ENCODE results near the gene LY6G6F.

LY6G6F gene, protein sequence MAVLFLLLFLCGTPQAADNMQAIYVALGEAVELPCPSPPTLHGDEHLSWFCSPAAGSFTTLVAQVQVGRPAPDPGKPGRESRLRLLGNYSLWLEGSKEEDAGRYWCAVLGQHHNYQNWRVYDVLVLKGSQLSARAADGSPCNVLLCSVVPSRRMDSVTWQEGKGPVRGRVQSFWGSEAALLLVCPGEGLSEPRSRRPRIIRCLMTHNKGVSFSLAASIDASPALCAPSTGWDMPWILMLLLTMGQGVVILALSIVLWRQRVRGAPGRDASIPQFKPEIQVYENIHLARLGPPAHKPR

DNA sequence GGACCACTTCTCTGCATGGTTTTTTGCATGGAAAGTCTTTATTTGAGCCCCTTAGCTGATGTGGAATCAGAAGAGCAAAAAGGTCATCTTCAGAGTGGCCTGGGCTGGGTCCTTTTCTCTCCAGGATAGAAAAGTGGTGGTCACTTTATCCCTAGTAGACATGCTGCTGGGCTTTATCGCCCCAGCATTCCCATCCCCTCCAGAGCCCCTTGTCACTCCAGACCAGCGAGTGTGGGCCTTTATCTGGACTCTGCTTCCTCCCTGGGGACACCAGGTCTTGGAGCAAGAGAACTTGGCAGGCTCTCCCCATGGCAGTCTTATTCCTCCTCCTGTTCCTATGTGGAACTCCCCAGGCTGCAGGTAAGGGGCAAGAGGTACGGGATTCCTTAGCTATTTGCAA, at the start of gene LY6G6F:
TSS of gene LY6G6F (plus strand) at position 268 of the 400 bp plus-strand sequence. CDS start at position 309, 41 bp downstream.
- Histone ChIP-seq H3K9ac (ENCODE audit: insufficient read length) (no peak within 1 kb of the TSS), H3K36me3 (ENCODE audit: insufficient read depth, low read length) (no peaks in the 10 kb centered on the region), H3K4me3 (no peak within 1 kb of the TSS), H3K9me3 (ENCODE audit: low read depth, low read length) (no peaks in the 10 kb centered on the region), H3K27ac (peak within 1 kb of the TSS; percentile 31; the same call in 1 of the 2 replicates)
- TF ChIP-seq EZH2 (IDR thresholded peaks at IDR 0.05) (no peak), FOXP2 (optimal IDR thresholded peaks at IDR 0.05; ENCODE audit: control extremely low read depth, extremely low read length, insufficient read depth) (no peak), POLR2AphosphoS5 (IDR thresholded peaks at IDR 0.05; ENCODE audit: borderline replicate concordance, low read depth, low read length) (no peak)
- DNase-seq (ENCODE audit: low read depth, low spot score) = no peak

DNA sequence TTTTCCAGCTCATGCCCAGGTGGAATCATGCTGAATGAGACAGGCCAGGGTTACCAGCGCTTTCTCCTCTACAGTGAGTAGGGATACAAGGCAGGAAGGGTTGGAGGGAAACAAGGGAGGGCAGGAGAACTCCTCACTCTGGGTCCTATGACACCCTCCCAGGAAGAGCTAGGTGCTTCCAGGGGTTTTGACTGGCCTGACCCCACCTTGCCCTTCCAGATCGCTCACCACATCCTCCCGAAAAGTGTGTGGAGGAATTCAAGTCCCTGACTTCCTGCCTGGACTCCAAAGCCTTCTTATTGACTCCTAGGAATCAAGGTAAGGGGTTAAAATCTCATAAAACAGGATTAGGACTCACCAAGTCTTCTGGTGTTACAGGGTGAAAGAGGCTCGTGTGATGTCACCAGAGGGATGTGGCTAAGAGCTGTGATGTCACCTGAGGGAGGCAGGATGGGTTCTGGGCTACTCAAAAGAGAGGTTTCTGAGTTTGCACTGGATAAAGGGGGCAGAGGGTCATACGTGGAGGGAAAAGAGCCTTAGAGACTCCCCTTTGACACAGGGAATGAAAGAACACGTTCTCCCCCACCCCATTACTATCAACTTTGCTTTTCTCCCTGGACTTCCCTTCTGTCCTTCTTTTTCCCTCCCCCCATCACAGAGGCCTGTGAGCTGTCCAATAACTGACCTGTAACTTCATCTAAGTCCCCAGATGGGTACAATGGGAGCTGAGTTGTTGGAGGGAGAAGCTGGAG, 49.1 kb upstream of the LY6G6F start:
- H3K36me3 ChIP-seq (ENCODE audit: insufficient read depth, low read length) = peaks cover 11% of the 10 kb centered on the region; the same call in 1 of the 2 replicates
- DNase-seq (ENCODE audit: low read depth, low spot score) = no peak
- no peak for TF ChIP-seq EZH2 (IDR thresholded peaks at IDR 0.05)
- TF ChIP-seq POLR2AphosphoS5 (IDR thresholded peaks at IDR 0.05; ENCODE audit: borderline replicate concordance, low read depth, low read length) = no peak
- no peak for TF ChIP-seq FOXP2 (optimal IDR thresholded peaks at IDR 0.05; ENCODE audit: control extremely low read depth, extremely low read length, insufficient read depth)
- no peak overlapping the region for H3K27ac ChIP-seq
- H3K9me3 ChIP-seq (ENCODE audit: low read depth, low read length) = no peaks in the 10 kb centered on the region
- no peak overlapping the region for H3K4me3 ChIP-seq
- no peak overlapping the region for H3K9ac ChIP-seq (ENCODE audit: insufficient read length)

DNA sequence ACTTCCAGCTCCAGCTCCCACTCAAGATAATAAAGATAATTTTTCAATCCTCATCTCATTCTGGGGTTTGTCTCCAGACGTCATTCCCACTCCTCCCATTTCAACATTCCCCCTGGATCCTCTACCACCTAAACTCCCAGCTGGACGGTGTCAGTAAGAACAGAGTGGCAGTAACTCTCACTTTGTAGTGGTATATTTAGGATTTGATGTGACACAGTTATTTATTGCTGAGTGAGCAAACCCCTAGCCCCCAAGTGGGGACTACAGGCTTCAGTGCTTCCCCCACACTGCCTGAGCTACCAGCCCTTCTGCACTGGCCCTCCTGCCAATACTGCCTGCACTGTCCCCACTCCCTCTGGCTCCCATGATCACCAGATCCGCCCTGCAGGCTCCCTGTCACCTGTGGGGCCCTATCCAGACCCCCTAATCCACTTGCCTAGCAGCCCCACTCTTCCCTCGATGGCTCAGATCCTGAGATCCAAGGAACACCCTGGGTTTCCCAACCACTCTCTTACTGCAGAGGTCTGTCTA, 48.4 kb upstream of the LY6G6F start:
- no peak for TF ChIP-seq EZH2 (IDR thresholded peaks at IDR 0.05)
- no peak for TF ChIP-seq FOXP2 (optimal IDR thresholded peaks at IDR 0.05; ENCODE audit: control extremely low read depth, extremely low read length, insufficient read depth)
- no peak for TF ChIP-seq POLR2AphosphoS5 (IDR thresholded peaks at IDR 0.05; ENCODE audit: borderline replicate concordance, low read depth, low read length)
- no peak for DNase-seq (ENCODE audit: low read depth, low spot score)
- H3K9ac ChIP-seq (ENCODE audit: insufficient read length) = no peak overlapping the region
- H3K36me3 ChIP-seq (ENCODE audit: insufficient read depth, low read length) = peaks cover 13% of the 10 kb centered on the region; the same call in 1 of the 2 replicates
- no peaks in the 10 kb centered on the region for H3K9me3 ChIP-seq (ENCODE audit: low read depth, low read length)
- H3K27ac ChIP-seq = no peak overlapping the region
- H3K4me3 ChIP-seq = no peak overlapping the region

DNA sequence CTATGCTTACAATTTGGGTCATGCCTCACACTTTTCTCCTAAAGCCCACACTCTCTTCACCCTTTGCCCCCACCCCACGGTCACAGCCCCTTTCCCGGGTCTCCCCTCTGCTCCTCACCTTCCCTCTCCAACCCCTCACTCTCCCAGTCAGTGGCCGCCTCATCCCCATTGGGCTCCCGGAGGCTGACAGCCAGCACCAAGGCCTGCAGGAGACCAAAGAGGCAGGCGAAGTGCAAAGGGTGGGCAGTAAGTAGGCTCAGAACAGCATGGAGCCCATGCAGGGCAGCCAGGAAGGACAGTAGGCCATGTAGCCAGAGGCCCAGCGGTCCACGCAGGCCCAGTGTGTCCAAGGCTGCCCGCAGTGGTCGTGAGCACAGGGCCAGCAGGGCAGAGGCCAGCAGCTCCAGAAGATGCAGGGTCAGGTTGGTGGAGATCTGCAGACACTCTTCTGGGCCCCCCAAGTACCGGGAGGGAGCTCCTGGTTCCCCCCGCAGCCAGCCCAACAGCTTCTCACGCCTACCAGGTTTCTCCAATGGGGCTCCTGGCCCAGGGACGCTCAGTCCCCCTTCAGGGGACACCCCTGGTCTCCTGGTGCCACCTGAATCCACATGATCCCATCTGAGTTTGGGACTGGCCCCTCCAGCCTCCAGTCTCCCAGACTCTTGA, 47.5 kb upstream of the LY6G6F start:
- no peak for DNase-seq (ENCODE audit: low read depth, low spot score)
- TF ChIP-seq FOXP2 (optimal IDR thresholded peaks at IDR 0.05; ENCODE audit: control extremely low read depth, extremely low read length, insufficient read depth) = no peak
- TF ChIP-seq EZH2 (IDR thresholded peaks at IDR 0.05) = no peak
- TF ChIP-seq POLR2AphosphoS5 (IDR thresholded peaks at IDR 0.05; ENCODE audit: borderline replicate concordance, low read depth, low read length) = no peak
- Histone ChIP-seq H3K27ac (no peak overlapping the region), H3K9ac (ENCODE audit: insufficient read length) (peak overlapping the region; percentile 93), H3K36me3 (ENCODE audit: insufficient read depth, low read length) (peaks cover 20% of the 10 kb centered on the region), H3K4me3 (peak overlapping the region; percentile 98), H3K9me3 (ENCODE audit: low read depth, low read length) (no peaks in the 10 kb centered on the region)

DNA sequence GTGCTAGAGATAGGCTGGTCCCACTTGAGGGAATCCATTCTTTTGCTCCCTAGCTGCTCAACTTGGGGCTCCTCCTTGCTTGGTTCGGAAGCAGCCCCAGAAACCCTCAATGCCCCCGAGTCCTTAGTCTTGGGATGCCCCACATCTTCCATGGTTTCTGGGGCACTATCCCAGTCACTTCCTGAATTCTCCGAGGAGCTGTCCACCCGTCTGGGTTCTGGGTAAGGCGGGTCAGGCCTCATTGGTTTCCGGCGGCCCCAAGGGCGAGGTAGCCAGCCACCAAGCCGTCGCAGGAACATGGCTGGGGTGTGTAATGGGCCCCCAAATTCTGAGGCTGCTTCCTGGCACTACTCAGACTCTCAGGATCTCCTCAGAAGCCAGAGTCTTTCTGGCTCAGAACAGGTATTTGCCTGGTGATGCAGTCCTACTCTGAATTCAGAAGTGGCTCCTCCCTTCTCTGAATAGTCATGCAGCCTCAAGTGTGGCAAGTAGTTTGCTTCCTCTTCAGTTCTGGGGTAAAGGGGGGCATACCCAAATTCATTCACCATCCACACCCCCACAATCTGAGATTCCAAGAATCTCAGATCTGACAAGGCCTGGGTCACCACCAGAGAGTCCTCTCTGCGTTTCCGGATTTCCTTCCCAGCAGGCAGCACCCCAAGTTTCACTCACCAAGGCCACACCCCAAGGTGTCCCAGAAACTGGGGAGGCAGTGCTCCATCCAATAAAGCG, 46.9 kb upstream of the LY6G6F start:
- H3K27ac ChIP-seq = peak overlapping the region; percentile 72
- H3K9me3 ChIP-seq (ENCODE audit: low read depth, low read length) = no peaks in the 10 kb centered on the region
- no peak for DNase-seq (ENCODE audit: low read depth, low spot score)
- H3K9ac ChIP-seq (ENCODE audit: insufficient read length) = peak overlapping the region; percentile 93
- TF ChIP-seq FOXP2 (optimal IDR thresholded peaks at IDR 0.05; ENCODE audit: control extremely low read depth, extremely low read length, insufficient read depth) (no peak), EZH2 (IDR thresholded peaks at IDR 0.05) (no peak), POLR2AphosphoS5 (IDR thresholded peaks at IDR 0.05; ENCODE audit: borderline replicate concordance, low read depth, low read length) (no peak)
- H3K36me3 ChIP-seq (ENCODE audit: insufficient read depth, low read length) = peaks cover 20% of the 10 kb centered on the region
- peak overlapping the region; percentile 98 for H3K4me3 ChIP-seq

DNA sequence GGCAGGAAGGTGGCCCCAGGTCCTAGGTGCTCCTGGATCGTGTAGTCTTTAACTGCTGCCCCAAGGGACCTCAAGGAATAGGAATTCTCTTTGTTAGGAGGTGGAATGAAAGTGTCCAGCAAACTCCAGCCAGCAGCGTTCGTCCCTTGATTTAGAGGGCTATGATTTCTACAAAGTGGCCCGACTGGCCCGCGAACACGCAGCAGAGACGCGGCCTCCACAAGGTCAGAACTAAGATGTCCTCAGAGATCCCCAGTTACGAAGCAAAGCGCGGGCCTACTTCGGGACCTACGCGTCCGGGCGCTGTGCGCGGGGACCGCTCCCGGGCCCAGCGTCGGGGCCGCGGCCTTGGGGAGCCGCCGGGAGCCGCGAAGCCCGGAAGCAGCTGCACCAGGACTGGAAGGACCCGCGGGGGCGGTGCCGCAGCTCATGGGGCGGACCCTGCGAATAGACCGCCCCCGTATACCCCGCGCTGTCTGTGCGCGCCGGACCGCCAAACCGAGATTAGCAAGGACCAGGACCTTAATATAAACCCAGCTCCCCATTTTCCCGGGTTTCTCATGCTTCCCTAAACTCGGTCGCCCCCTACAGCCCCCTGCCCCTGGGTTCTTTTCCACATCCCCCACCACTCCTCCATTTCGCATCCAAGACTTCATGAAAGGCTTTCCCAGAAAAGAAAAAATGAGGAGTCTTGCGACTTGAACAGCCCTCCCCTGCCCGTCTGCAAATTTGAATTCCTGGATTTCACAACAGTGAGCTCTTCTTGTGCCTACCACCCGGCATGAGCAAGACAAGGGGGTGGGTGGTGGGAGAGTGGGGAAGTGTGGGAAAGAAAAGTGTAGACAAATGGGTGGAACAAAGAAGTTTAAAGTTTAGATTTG, 46.0 kb upstream of the LY6G6F start, which contains the start of gene C6orf47:
TSS of gene C6orf47 (minus strand) at position 398 of the 881 bp plus-strand sequence. CDS start 831 bp downstream, outside the sequence.
- DNase-seq (ENCODE audit: low read depth, low spot score) = peak; percentile 18
- Histone ChIP-seq H3K9me3 (ENCODE audit: low read depth, low read length) (no peaks in the 10 kb centered on the region), H3K4me3 (peak within 1 kb of the TSS; percentile 98), H3K9ac (ENCODE audit: insufficient read length) (peak within 1 kb of the TSS; percentile 93), H3K36me3 (ENCODE audit: insufficient read depth, low read length) (peaks cover 20% of the 10 kb centered on the region), H3K27ac (peak within 1 kb of the TSS; percentile 76)
- TF ChIP-seq FOXP2 (optimal IDR thresholded peaks at IDR 0.05; ENCODE audit: control extremely low read depth, extremely low read length, insufficient read depth) = no peak
- peak; percentile 91 for TF ChIP-seq POLR2AphosphoS5 (IDR thresholded peaks at IDR 0.05; ENCODE audit: borderline replicate concordance, low read depth, low read length)
- no peak for TF ChIP-seq EZH2 (IDR thresholded peaks at IDR 0.05)
